CD14-positive monocyte (primary cell): Measurements from ENCODE around the gene OCEL1. TPM values are rescaled to one million over a fixed set of nuclear protein-coding genes. Genes with fewer than 3 reads are reported as not detected.

Experiments used
- DNase-seq, 3 donors: peaks; one replicate each; pipeline ENCODE4 v3.0.0-alpha.2; 2011 to 2022
- H2AFZ ChIP-seq: 2 replicates; pipeline ENCODE4 v1.6.0; 2012; ENCODE audit warnings: mild to moderate bottlenecking, low read depth, low read length, inconsistent platforms; ENCODE audit not compliant: insufficient read depth, poor library complexity, severe bottlenecking
- H3K27ac ChIP-seq, 2 donors: 1 replicate in 1 of 2; 2 replicates in 1 of 2; pipeline ENCODE4 v1.5.1; 2012 to 2013; ENCODE audit warnings: low read length in 2 of 2, control low read depth in 1 of 2, inconsistent platforms in 1 of 2, low read depth in 1 of 2, mild to moderate bottlenecking in 1 of 2
- H3K27me3 ChIP-seq, 2 donors: one replicate each; pipeline versions ENCODE4 v1.6.0 to v1.6.1; 2011 to 2013; ENCODE audit warnings: low read length in 2 of 2; ENCODE audit not compliant: control insufficient read depth in 2 of 2, insufficient read depth in 2 of 2
- H3K36me3 ChIP-seq, 2 donors: replicated peaks in 1 of 2; 1 replicate in 1 of 2; 2 replicates in 1 of 2; pipeline versions ENCODE4 v1.5.1 to v1.6.1; 2012 to 2013; ENCODE audit warnings: low read length in 2 of 2, control low read depth in 1 of 2, inconsistent platforms in 1 of 2, mild to moderate bottlenecking in 1 of 2; ENCODE audit not compliant: insufficient read depth in 2 of 2, control insufficient read depth in 1 of 2
- H3K4me1 ChIP-seq, 2 donors: 1 replicate in 1 of 2; 2 replicates in 1 of 2; pipeline versions ENCODE4 v1.5.1 to v1.6.1; 2012 to 2013; ENCODE audit warnings: low read length in 2 of 2, control low read depth in 1 of 2, inconsistent platforms in 1 of 2, mild to moderate bottlenecking in 1 of 2, moderate library complexity in 1 of 2; ENCODE audit not compliant: insufficient read depth in 2 of 2, control insufficient read depth in 1 of 2
- H3K4me2 ChIP-seq: replicated peaks from 2 replicates; pipeline ENCODE3; 2012; ENCODE audit warnings: low read length, moderate library complexity, mild to moderate bottlenecking; ENCODE audit not compliant: poor library complexity, severe bottlenecking; ENCODE audit errors: extremely low read depth
- H3K4me3 ChIP-seq, 3 experiments: fragments of 200-600 bp in 1 of 3; sonication (generic) in 1 of 3; replicated peaks in 1 of 3; 1 replicate in 2 of 3; 2 replicates in 1 of 3; pipeline ENCODE4 v1.5.1; 2011 to 2013; ENCODE audit warnings: low read length in 3 of 3, mild to moderate bottlenecking in 3 of 3, control low read depth in 2 of 3, low read depth in 2 of 3, inconsistent platforms in 1 of 3, moderate library complexity in 1 of 3
- H3K79me2 ChIP-seq: 2 replicates; pipeline ENCODE4 v1.6.0; 2012; ENCODE audit warnings: mild to moderate bottlenecking, control low read depth, inconsistent platforms, low read length, moderate library complexity; ENCODE audit not compliant: insufficient read depth
- H3K9ac ChIP-seq: 2 replicates; pipeline ENCODE4 v1.6.0; 2017; ENCODE audit warnings: low read length, mild to moderate bottlenecking; ENCODE audit not compliant: insufficient read depth, poor library complexity, severe bottlenecking
- H3K9me3 ChIP-seq, 2 donors: replicated peaks in 1 of 2; 1 replicate in 1 of 2; 2 replicates in 1 of 2; pipeline versions ENCODE4 v1.5.1 to v1.6.1; 2012 to 2013; ENCODE audit warnings: low read length in 2 of 2, control low read depth in 1 of 2; ENCODE audit not compliant: control insufficient read depth in 1 of 2, insufficient read depth in 1 of 2
- H4K20me1 ChIP-seq: 2 replicates; pipeline ENCODE4 v1.6.0; 2012; ENCODE audit warnings: mild to moderate bottlenecking, low read length, control low read depth, moderate library complexity; ENCODE audit not compliant: insufficient read depth
- H3K27ac Mint-ChIP-seq, 7 donors: one replicate each; pipeline ENCODE4 v1.8.0; 2020; ENCODE audit warnings: mild to moderate bottlenecking in 7 of 7, mixed read lengths in 7 of 7, moderate library complexity in 6 of 7, inconsistent platforms in 2 of 7
- H3K27me3 Mint-ChIP-seq, 3 donors: one replicate each; pipeline ENCODE4 v1.8.0; 2021 to 2022; ENCODE audit warnings: low read depth in 3 of 3, mild to moderate bottlenecking in 3 of 3, mixed read lengths in 3 of 3, moderate library complexity in 3 of 3, inconsistent platforms in 1 of 3
- H3K36me3 Mint-ChIP-seq, 2 donors: one replicate each; pipeline ENCODE4 v1.8.0; 2020; ENCODE audit warnings: mixed read lengths in 2 of 2, inconsistent platforms in 1 of 2, mild to moderate bottlenecking in 1 of 2
- H3K4me1 Mint-ChIP-seq: one replicate; pipeline ENCODE4 v1.8.0; 2020; ENCODE audit warnings: mild to moderate bottlenecking, mixed read lengths
- H3K4me3 Mint-ChIP-seq, 2 donors: one replicate each; pipeline ENCODE4 v1.8.0; 2020; ENCODE audit warnings: mild to moderate bottlenecking in 2 of 2, mixed read lengths in 2 of 2, moderate library complexity in 1 of 2
- H3K9me3 Mint-ChIP-seq, 7 donors: one replicate each; pipeline ENCODE4 v1.8.0; 2020 to 2022; ENCODE audit warnings: mixed read lengths in 7 of 7, mild to moderate bottlenecking in 6 of 7, moderate library complexity in 6 of 7, inconsistent platforms in 2 of 7
- WGBS: methylation state at CpG from one replicate; pipeline ENCODE4 v1.1.5; 2013; ENCODE audit warnings: missing lambda C conversion rate; ENCODE audit not compliant: insufficient coverage; 5-methylcytosine and 5-hydroxymethylcytosine counted together
- intact Hi-C, 2 donors: fragments of 100-400 bp; cut with micrococcal nuclease; formaldehyde crosslinking; loops; one replicate each; pipeline versions ENCODE4 v1.15.0 to v1.15.1; 2023
- polyA plus RNA-seq, 3 donors: library from polyadenylated mRNA; depleted of rRNA in 1 of 3; unstranded in 2 of 3; stranded (reverse) in 1 of 3; fragments of 300-500 nt in 2 of 3; fragments of >200 nt in 1 of 3; fragmentation: Illumina TruSeq in 2 of 3; gene quantifications; 1 replicate in 2 of 3; 2 replicates in 1 of 3; pipeline ENCODE4 v1.2.3, GENCODE V29; 2012 to 2021
- TF ChIP-seq, protein P1 (sequence below): fragments of 200-600 bp; IDR thresholded peaks from one replicate; pipeline ENCODE4 v1.8.0; 2022; ENCODE audit warnings: antibody characterized with exemption, mild to moderate bottlenecking

Gene OCEL1
- polyA plus RNA-seq, 3 donors, result 31.8 to 59.9 (median 57.6) TPM

DNA sequence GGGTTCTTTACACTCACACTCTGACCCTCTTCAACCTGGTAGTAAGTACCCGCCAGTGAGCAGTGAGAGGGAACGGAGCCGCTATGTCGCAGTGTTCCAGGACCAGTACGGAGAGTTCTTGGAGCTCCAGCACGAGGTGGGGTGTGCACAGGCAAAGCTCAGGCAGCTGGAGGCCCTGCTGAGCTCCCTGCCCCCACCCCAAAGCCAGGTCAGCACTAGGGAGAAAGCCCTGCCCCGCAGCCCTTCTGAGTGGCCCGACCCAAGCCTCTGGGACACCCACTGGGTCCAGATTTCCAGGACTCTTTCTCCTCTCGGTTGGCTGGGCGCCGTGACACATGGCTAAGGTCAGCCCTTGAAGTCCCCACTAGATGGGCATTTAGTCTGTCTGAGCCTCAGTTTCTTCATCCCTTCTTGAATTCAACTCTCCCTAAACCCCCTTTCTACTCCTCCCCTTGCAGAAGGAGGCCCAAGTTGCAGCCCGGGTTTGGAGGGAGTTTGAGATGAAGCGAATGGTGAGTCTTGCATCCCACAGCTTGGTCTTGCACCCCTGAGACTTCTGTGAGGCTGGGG is 1.9 kb downstream of the OCEL1 start:
- Histone ChIP-seq H3K79me2 (peaks cover 6% of the 10 kb centered on the region), H3K9me3 (no peaks in the 10 kb centered on the region), H4K20me1 (peaks cover 26% of the 10 kb centered on the region), H3K4me3 (no peak overlapping the region), H2AFZ (no peak overlapping the region), H3K27ac (no peak overlapping the region), H3K4me2 (no peak overlapping the region), H3K9ac (no peak overlapping the region), H3K4me1 (peaks cover 24 to 38% of the 10 kb centered on the region in 2 donors), H3K27me3 (no peaks in the 10 kb centered on the region), H3K36me3 (peaks cover 8 to 41% of the 10 kb centered on the region in 2 donors)
- intact Hi-C loops, result loop anchor here in 1 of 2 donors (5.0 kb wide), 1 partner anchor 151 kb away; the partner anchor contains the start of genes HAUS8 and MYO9B
- 94% methylated on average over 10 of the region's 13 CpGs for WGBS
- peaks cover 0 to 2% (median 0%) of the 10 kb centered on the region in 7 donors for H3K9me3 Mint-ChIP-seq
- peaks cover 0 to 3% (median 0%) of the 10 kb centered on the region in 3 donors for H3K27me3 Mint-ChIP-seq
- no peak overlapping the region for H3K4me3 Mint-ChIP-seq
- no peak overlapping the region for H3K27ac Mint-ChIP-seq
- no peak for DNase-seq
- H3K36me3 Mint-ChIP-seq, result peaks cover 21 to 49% of the 10 kb centered on the region in 2 donors
- TF ChIP-seq, protein P1, sequence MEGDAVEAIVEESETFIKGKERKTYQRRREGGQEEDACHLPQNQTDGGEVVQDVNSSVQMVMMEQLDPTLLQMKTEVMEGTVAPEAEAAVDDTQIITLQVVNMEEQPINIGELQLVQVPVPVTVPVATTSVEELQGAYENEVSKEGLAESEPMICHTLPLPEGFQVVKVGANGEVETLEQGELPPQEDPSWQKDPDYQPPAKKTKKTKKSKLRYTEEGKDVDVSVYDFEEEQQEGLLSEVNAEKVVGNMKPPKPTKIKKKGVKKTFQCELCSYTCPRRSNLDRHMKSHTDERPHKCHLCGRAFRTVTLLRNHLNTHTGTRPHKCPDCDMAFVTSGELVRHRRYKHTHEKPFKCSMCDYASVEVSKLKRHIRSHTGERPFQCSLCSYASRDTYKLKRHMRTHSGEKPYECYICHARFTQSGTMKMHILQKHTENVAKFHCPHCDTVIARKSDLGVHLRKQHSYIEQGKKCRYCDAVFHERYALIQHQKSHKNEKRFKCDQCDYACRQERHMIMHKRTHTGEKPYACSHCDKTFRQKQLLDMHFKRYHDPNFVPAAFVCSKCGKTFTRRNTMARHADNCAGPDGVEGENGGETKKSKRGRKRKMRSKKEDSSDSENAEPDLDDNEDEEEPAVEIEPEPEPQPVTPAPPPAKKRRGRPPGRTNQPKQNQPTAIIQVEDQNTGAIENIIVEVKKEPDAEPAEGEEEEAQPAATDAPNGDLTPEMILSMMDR, result no peak
- peaks cover 22% of the 10 kb centered on the region for H3K4me1 Mint-ChIP-seq

DNA sequence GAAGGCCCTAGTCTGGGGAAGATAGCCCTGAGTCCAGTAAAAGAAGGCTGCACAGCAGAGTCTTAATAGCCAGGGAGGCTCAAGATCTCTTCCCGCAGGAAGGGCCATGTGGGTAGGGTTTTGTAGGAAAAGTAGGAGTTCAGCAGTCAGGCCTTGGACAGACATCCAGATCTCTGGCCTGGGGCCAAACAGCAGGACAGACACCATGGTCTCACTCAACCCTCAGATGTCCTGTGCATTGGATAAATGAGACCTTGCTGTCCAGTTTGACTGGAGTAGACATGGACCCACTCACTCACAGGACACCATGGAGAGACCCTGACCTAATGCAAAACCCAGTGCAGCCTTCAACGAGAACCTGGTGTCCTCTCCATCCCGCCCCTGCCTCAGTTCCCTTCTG is 3.9 kb downstream of the OCEL1 start:
- Histone ChIP-seq H3K27ac (no peak overlapping the region), H3K9me3 (no peaks in the 10 kb centered on the region), H2AFZ (no peak overlapping the region), H3K4me2 (no peak overlapping the region), H3K79me2 (peaks cover 13% of the 10 kb centered on the region), H3K9ac (no peak overlapping the region), H3K27me3 (no peaks in the 10 kb centered on the region), H3K4me1 (peaks cover 17 to 26% of the 10 kb centered on the region in 2 donors), H3K36me3 (peaks cover 8 to 41% of the 10 kb centered on the region in 2 donors), H3K4me3 (no peak overlapping the region), H4K20me1 (peaks cover 31% of the 10 kb centered on the region)
- Mint-ChIP-seq H3K36me3 (peaks cover 21 to 49% of the 10 kb centered on the region in 2 donors), H3K27me3 (peaks cover 0 to 3% (median 0%) of the 10 kb centered on the region in 3 donors), H3K9me3 (peaks cover 0 to 2% (median 0%) of the 10 kb centered on the region in 7 donors), H3K27ac (no peak overlapping the region), H3K4me3 (no peak overlapping the region), H3K4me1 (peaks cover 18% of the 10 kb centered on the region)
- WGBS, result 95% methylated on average over 3 of the region's 3 CpGs
- TF ChIP-seq, protein P1, result no peak
- DNase-seq, result no peak
- intact Hi-C loops, result loop anchor here in 1 of 2 donors (5.0 kb wide), 1 partner anchor 153 kb away; the partner anchor contains the start of genes HAUS8 and MYO9B
